GM21723 (cell line): ENCODE measurements around the gene SERPINA4.

Source experiments
- ATAC-seq: cut with Tn5 transposase; IDR thresholded peaks from one replicate; pipeline ENCODE4 v1.9.1; 2021; ENCODE audit warnings: mild to moderate bottlenecking, moderate library complexity; ENCODE audit not compliant: unreplicated experiment

SERPINA4 gene

DNA sequence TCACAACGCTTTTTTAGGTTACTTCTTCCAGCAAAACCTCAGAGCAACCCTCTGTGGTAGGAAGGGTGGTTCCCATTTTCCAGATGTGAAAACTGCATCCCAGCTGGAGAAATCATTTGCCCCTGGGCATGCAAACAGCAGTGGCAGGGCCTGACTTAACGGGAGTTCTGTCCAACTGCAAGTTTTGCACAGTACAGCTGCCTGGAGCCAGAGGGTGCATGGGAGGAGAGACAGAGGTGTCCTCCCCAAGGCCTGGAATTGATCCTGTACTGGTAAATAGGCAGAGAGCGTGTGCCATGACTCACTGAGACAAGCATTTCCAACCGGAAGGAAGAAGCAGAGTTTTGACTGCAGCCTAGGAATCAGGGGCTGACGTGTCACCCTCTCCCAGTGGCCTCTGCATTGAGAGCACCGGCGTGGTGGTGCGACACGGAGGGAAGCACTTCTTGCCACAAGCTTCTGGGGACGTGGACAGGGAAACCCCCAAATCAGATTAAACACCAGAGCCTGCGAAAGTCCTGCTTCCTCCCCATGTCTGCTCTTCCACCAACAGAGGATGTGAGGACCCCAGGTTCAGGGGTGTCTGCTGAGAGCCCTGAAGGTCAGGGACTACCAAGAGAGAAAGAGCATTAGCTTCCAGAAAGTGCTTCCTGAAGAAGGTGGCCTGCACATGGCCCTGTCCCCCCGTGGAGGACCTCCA, 19.0 kb upstream of the SERPINA4 start:
- no peak for ATAC-seq

DNA sequence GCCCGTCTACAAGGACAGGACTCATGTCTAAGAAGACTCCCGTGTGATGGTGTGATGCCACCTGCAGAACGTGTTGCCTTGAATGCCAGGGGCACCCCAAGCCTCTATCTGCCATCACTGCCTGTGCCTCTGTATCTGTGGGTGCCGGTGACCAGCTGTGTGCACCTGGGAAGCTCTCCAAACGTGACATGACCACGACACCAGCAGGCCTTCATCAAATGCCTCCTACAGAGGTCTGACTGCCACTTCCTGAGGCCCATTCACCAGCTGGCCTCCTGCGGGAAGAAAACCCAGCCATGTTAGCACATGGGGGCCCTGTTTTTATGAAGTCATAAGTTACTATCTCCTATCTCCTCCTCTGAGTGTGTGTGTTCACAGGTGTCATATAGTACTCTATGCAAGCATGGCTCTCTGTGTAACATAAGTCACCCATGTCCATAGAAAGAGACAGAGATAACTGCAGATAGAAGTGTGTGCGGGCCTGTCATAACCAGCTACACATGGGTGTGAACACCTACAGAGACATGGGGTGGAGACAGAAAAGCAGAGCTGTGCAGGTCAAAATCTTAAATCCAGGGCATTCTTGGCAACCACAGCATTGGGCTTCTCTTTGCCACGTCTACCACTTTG, 18.3 kb upstream of the SERPINA4 start:
- no peak for ATAC-seq

DNA sequence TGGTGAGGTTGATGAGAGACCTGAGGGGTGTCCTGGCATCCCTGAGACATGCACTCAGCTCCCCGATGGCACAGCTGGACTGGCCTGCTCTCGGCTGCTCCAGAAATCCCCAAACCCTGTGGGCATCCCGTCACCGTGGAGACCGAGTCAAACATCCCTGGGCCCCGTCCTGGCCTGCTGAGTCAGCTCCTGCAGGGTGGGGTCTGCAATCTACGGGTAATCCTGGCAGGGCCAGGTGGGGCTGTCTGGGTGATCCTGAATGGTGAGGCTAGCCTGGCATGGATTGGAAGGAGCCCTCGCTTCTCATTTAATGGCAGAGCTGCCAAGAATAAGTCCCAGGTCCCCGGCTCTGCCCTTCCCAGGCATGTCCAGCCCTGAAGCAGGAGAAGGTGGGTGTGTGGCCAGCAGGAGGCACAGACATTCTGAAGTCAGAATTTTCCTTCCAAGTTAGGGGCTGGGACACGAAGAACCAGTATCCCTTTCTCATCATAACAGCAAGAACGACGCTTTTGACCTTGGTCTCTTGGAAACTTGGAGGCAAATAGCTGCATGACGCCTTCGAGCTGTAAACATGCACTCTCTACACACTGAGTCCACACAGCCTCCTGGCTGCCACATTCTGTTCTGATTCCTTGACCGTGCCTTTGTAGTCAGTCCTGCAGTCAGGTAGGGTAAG, 17.7 kb upstream of the SERPINA4 start:
- ATAC-seq, result no peak

DNA sequence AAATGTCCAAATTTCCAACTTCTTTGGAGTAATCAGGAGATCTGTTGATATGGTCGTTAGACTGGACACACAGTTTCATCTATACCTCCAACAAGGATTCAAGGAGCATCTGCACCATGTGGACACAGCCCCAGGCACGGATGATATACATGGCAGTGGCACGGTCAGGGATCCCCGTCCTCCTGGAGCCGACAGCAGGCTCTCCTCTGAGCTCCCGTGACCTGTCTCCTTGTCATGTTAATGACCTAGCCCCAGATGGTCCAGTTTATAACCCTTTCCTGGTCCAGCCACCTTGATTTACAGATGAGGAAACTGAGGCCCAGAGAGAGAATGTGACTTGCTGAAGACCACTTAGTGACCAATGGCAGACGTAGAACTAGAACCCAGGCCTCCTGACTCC, 16.5 kb upstream of the SERPINA4 start:
- ATAC-seq, result no peak

DNA sequence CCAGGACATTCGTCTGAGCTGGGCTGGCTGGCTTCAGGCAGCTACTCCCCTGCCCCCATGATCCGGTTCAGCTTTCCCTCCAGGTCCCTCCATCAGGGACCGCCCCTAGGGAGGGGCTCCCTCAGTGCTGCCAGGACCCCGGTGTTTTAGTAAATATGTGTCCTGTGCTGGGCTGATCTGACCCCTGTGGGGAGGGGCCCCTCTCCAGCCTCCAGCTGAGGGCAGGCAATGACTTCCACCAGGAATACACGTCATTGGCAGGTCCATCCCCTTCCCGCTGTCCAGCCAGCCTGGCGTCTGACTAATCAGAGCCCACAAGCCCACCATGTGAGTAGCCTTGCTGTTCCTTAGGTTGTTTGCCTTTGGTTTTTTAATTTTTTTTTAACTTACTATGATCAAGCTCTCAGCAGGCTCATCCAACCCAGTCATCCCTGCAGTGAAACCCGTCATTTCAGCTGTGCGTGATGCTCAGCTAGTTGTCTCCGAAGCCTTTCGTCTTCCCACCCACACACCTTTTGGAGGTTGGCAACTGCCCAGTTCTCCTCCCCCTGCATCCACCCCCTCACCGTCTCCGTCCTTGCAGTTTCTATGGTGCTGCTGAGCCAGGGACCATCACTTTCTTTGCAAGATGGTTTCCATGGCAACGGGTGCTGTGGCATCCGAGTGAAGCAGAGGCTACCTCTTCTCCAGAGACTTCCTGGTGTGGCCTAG, 16.0 kb upstream of the SERPINA4 start:
- ATAC-seq, result no peak

DNA sequence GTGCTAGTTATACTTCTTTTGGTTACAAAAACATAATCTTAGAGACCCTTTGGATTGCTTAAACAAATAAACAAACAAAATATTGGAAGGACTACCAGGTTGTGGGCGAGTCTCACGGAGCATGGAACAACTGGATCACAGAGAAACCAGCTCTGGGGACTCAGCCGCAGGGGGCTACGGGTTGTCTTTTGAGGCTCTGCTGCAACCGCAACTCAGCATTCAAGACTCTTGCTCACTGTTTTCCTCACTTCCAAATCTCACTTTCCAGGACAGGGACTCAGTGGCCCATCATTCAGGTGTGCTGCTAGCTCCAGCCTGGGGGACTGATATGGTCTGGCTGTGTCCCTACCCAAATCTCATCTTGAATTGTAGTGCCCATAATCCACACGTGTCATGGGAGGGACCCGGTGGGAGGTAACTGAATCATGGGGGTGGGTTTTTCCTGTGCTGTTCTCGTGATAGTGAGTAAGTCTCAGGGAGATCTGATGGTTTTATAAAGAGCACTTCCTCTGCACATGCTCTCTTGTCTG, 14.0 kb upstream of the SERPINA4 start:
- no peak for ATAC-seq

DNA sequence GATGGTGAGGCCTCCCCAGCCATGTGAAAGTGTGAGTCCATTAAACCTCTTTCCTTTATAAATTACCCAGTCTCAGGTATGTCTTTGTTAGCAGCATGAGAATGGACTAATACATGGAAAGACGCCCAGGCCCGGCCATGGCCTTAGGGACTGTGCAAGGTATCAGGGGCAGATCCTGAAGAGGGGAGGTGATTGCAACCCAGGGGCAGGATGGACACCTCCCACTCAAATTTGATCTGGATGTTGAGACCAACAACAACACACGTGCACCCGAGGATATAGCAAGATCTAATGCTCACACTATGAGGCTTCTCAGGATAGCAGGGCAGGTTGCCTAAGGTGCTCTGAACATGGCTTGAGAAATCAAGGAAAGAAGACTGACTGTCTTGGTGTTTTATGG, 13.5 kb upstream of the SERPINA4 start:
- no peak for ATAC-seq

DNA sequence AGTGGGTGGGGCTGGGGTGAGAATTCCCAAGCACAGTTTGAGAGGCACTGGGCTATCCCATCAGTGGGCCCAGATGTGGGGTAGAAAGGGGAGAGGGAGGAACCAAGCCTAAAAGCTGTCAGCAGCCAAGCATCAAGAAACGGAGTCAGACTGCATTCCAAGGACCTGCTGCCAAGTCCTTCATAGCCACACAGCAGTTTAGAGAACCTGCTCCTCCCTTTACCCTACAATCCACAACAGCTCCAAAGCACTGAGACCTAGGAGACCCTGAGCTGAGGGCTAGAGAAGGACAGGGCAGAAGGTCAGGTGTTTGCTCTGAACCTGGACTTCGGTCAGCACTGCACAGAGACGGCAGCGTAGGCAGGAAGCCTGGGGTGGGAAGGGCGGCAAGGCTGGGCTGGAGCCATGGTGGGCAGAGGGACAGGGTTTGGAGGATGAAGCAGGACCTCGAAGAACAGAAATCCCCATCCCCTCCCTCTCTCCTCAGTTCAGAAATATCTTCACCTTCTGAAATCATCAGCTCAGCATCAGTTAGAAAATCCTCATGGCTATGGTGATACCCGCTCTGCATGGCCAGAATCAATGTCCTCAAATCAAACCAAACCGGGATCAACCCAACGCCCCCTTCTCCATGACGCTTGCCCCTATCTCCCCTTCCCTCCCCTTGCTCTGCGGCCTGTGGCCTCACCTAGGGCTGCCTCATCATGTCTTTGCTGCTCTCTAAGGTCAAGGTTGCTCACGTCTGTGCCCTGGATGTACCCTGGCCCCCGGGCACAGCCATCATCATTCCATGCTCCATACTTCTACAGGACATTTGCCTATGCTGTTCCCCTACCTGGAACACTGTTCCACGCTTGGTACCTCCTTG, 12.9 kb upstream of the SERPINA4 start:
- ATAC-seq, result no peak

DNA sequence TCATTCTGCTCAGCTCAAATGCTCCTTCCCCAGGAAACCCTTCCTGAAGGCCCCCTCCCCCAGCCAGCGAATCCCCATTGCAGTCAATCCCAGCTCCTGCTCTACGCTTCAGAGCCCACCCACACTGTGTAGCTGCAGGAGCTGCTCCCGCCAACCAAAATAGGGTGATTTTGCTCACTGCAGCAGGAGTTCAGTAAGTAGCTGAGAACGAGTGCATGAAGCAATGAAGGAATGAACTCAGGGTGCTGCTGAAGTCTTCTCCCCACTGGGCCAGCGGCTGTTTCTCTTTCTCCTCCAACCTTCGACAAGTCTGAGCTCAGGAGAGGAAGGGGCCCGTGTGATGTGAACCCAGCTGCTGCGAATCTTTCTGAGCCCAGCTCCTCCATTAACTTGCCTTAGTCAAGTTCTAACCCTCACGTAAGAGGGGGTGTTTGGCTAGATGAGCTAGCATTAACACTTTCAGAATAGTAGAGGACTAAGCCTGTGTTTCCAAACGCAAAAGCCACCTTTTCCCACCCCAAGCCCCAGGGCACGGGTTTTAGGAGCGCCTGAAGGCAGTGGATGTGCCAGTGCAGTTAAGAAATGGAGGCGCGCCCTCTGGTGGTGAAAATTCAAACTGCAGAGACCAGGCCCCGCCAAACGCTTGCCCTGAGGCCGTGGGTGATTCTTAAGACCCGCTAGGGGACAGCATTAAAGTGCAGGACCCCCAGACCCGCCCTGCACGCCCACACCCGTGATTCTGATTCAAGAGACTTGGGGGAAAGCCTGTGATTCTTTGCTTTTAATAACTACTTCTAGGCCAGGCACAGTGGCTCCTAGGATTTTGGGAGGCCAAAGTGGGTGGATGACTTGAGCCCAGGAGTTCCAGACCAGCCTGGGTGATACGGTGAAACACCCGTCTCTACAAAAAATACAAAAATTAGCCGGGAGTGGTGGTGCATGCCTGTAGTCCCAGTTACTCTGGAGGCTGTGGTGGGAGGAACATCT, 11.9 kb upstream of the SERPINA4 start:
- no peak for ATAC-seq

DNA sequence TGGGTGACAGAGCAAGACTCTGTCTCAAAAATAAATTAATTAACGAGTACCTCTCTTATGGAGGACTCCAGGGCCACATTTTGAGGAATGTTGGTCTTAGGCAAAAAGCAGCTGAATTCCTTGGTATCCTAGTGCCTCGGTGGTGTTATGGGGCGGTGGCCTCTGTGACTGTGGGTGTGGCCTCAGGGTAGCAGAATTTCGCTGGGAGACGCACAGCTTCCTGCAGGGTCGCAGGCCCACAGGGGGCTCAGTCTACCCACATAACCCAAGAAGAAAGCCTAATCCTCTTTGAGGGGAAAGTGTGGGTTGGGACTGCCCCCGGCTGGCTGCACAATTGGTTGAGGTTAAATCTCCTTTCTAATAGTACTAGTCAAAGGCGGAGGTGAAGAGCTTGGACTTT, 11.2 kb upstream of the SERPINA4 start:
- ATAC-seq, result no peak

- no peak for ATAC-seq
Measured at GRCh38 chr14:94555991-94556390, 5.3 kb upstream of the SERPINA4 start.

GRCh38 chr14:94557327-94557726, 3.9 kb upstream of the SERPINA4 start:
- no peak for ATAC-seq

- ATAC-seq, result no peak
Measured at GRCh38 chr14:94558842-94559241, 2.4 kb upstream of the SERPINA4 start.

GRCh38 chr14:94559638-94560290, 1.5 kb upstream of the SERPINA4 start:
- ATAC-seq, result no peak

- ATAC-seq, result no peak
Measured at GRCh38 chr14:94560291-94560665, 964 bp upstream of the SERPINA4 start.

- no peak for ATAC-seq
Measured at GRCh38 chr14:94561656-94562010, 391 bp downstream of the SERPINA4 start.

GRCh38 chr14:94562022-94562421, 780 bp downstream of the SERPINA4 start:
- no peak for ATAC-seq

DNA sequence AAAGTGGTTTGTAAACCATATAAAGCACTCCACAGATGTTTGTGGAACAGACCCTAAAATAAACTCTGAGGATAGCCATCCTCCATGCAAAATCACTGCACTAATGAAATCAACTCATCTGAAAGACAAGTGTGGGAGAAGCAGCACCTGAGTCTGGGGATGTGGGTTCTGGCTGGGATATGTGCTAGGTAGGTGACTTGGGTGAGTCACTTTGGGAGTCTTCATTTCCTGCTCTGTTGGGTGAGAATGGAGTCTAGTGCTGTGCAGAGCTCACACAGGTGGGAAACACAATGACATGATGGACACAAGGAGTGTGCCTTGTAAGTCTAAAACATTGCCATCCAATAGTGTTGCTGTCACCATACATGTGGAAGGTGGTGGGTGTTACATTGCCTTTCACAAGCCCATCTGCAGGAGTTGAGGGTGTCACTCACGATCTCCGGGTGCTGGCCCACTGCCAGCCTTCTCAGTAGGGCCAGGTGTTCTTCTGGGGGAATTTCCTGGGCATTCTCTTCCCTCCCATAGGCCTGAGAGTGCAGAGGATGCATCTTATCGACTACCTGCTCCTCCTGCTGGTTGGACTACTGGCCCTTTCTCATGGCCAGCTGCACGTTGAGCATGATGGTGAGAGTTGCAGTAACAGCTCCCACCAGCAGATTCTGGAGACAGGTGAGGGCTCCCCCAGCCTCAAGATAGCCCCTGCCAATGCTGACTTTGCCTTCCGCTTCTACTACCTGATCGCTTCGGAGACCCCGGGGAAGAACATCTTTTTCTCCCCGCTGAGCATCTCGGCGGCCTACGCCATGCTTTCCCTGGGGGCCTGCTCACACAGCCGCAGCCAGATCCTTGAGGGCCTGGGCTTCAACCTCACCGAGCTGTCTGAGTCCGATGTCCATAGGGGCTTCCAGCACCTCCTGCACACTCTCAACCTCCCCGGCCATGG, 2.0 kb downstream of the SERPINA4 start:
- no peak for ATAC-seq
